H9 (cell line): ENCODE measurements around the gene DHODH. TPM values are rescaled to one million over a fixed set of nuclear protein-coding genes. Genes with fewer than 3 reads are reported as not detected.

Experiments
- DNase-seq: peaks from one replicate; pipeline ENCODE4 v3.0.0-alpha.2; 2017
- H2AFZ ChIP-seq: one replicate; pipeline ENCODE4 v1.6.1; 2013; ENCODE audit warnings: mild to moderate bottlenecking, low read length, control low read depth, moderate library complexity
- H2AK5ac ChIP-seq: 2 replicates; pipeline ENCODE4 v1.6.1; 2013; ENCODE audit warnings: low read length, control low read depth, mixed read lengths; ENCODE audit not compliant: insufficient read length
- H2BK120ac ChIP-seq: one replicate; pipeline ENCODE4 v1.6.1; 2013; ENCODE audit warnings: low read depth, mild to moderate bottlenecking, low read length, control low read depth, inconsistent platforms; ENCODE audit not compliant: poor library complexity, severe bottlenecking
- H2BK12ac ChIP-seq: 2 replicates; pipeline ENCODE4 v1.6.1; 2013; ENCODE audit warnings: low read length, control low read depth, mixed read lengths, low read depth; ENCODE audit not compliant: insufficient read length
- H2BK15ac ChIP-seq: 2 replicates; pipeline ENCODE4 v1.6.1; 2013; ENCODE audit warnings: low read depth, low read length, control low read depth
- H2BK20ac ChIP-seq: one replicate; pipeline ENCODE4 v1.6.1; 2013; ENCODE audit warnings: low read depth, mild to moderate bottlenecking, low read length, control low read depth, inconsistent platforms; ENCODE audit not compliant: poor library complexity, severe bottlenecking
- H2BK5ac ChIP-seq: 2 replicates; pipeline ENCODE4 v1.6.1; 2013; ENCODE audit warnings: low read length, control low read depth, mixed read lengths; ENCODE audit not compliant: insufficient read length
- H3K14ac ChIP-seq: 2 replicates; pipeline ENCODE4 v1.6.1; 2013; ENCODE audit warnings: low read length, control low read depth; ENCODE audit not compliant: insufficient read depth
- H3K18ac ChIP-seq: 2 replicates; pipeline ENCODE4 v1.6.1; 2013; ENCODE audit warnings: low read depth, mild to moderate bottlenecking, mixed read lengths, low read length, control low read depth; ENCODE audit not compliant: insufficient read length
- H3K23ac ChIP-seq: 2 replicates; pipeline ENCODE4 v1.6.1; 2013; ENCODE audit warnings: low read length, control low read depth, mixed read lengths, low read depth; ENCODE audit not compliant: insufficient read length
- H3K23me2 ChIP-seq: 2 replicates; pipeline ENCODE4 v1.6.1; 2013; ENCODE audit warnings: low read depth, mild to moderate bottlenecking, mixed read lengths, low read length, control low read depth; ENCODE audit not compliant: insufficient read length, poor library complexity, severe bottlenecking
- H3K27ac ChIP-seq: 2 replicates; pipeline ENCODE4 v1.5.1; 2013; ENCODE audit warnings: low read length, control low read depth, mixed read lengths, low read depth; ENCODE audit not compliant: insufficient read length
- H3K27me3 ChIP-seq: 2 replicates; pipeline ENCODE4 v1.6.1; 2013; ENCODE audit warnings: low read length, control low read depth, inconsistent platforms; ENCODE audit not compliant: insufficient read depth
- H3K4ac ChIP-seq: 2 replicates; pipeline ENCODE4 v1.6.1; 2013; ENCODE audit warnings: low read depth, mild to moderate bottlenecking, control low read depth, inconsistent platforms, low read length, moderate library complexity
- H3K4me1 ChIP-seq: 2 replicates; pipeline ENCODE4 v1.6.1; 2013; ENCODE audit warnings: low read length, control low read depth, inconsistent platforms; ENCODE audit not compliant: insufficient read depth
- H3K4me2 ChIP-seq: 2 replicates; pipeline ENCODE4 v1.6.1; 2013; ENCODE audit warnings: low read length, control low read depth, mixed read lengths; ENCODE audit not compliant: insufficient read length, insufficient read depth
- H3K56ac ChIP-seq: 2 replicates; pipeline ENCODE4 v1.6.1; 2013; ENCODE audit warnings: low read depth, mild to moderate bottlenecking, mixed read lengths, low read length, control low read depth; ENCODE audit not compliant: insufficient read length
- H3K79me1 ChIP-seq: 2 replicates; pipeline ENCODE4 v1.6.1; 2013; ENCODE audit warnings: low read depth, mild to moderate bottlenecking, moderate library complexity, low read length, control low read depth, inconsistent platforms; ENCODE audit not compliant: insufficient read depth, poor library complexity, severe bottlenecking
- H3K79me2 ChIP-seq: 2 replicates; pipeline ENCODE4 v1.6.1; 2013; ENCODE audit warnings: low read length, control low read depth, inconsistent platforms; ENCODE audit not compliant: insufficient read depth
- H3K9ac ChIP-seq: 2 replicates; pipeline ENCODE4 v1.6.1; 2013; ENCODE audit warnings: low read length, control low read depth, mixed read lengths; ENCODE audit not compliant: insufficient read length; ENCODE audit errors: extremely low read depth
- H3K9me3 ChIP-seq: one replicate; pipeline ENCODE4 v1.6.1; 2013; ENCODE audit warnings: low read depth, low read length, inconsistent platforms; ENCODE audit not compliant: control insufficient read depth
- H3T11ph ChIP-seq: one replicate; pipeline ENCODE4 v1.6.1; 2013; ENCODE audit warnings: mild to moderate bottlenecking, low read length, control low read depth, inconsistent platforms
- H4K20me1 ChIP-seq: one replicate; pipeline ENCODE4 v1.6.1; 2013; ENCODE audit not compliant: control insufficient read depth, insufficient read length, insufficient read depth
- H4K5ac ChIP-seq: 2 replicates; pipeline ENCODE4 v1.6.1; 2013; ENCODE audit warnings: low read depth, mild to moderate bottlenecking, mixed read lengths, low read length, control low read depth; ENCODE audit not compliant: insufficient read length
- H4K8ac ChIP-seq: replicated peaks from 2 replicates; pipeline ENCODE4 v1.6.1; 2013; ENCODE audit warnings: low read length, control low read depth, mixed read lengths, low read depth; ENCODE audit not compliant: insufficient read length
- H4K91ac ChIP-seq: 2 replicates; pipeline ENCODE4 v1.6.1; 2013; ENCODE audit warnings: low read depth, mild to moderate bottlenecking, moderate library complexity, mixed read lengths, low read length, control low read depth; ENCODE audit not compliant: insufficient read length
- H3K27ac Mint-ChIP-seq, 3 experiments: 2 replicates in 2 of 3; 3 replicates in 1 of 3; pipeline ENCODE4 v1.8.0; 2020 to 2021; ENCODE audit warnings: mixed read lengths in 3 of 3, mild to moderate bottlenecking in 1 of 3, moderate library complexity in 1 of 3
- H3K27me3 Mint-ChIP-seq: 2 replicates; pipeline ENCODE4 v1.8.0; 2021; ENCODE audit warnings: low read depth, mild to moderate bottlenecking, moderate library complexity, mixed read lengths
- H3K36me3 Mint-ChIP-seq, 3 experiments: 2 replicates in 2 of 3; 3 replicates in 1 of 3; pipeline ENCODE4 v1.8.0; 2020 to 2021; ENCODE audit warnings: low read depth in 3 of 3, mixed read lengths in 3 of 3; ENCODE audit not compliant: insufficient read depth in 1 of 3
- H3K4me1 Mint-ChIP-seq, 2 experiments: 2 replicates each; pipeline ENCODE4 v1.8.0; 2020; ENCODE audit warnings: mixed read lengths in 2 of 2
- H3K4me3 Mint-ChIP-seq, 2 experiments: 2 replicates in 1 of 2; 3 replicates in 1 of 2; pipeline ENCODE4 v1.8.0; 2020 to 2021; ENCODE audit warnings: mild to moderate bottlenecking in 2 of 2, mixed read lengths in 2 of 2, moderate library complexity in 1 of 2
- H3K9me3 Mint-ChIP-seq, 2 experiments: 2 replicates in 1 of 2; 3 replicates in 1 of 2; pipeline ENCODE4 v1.8.0; 2020; ENCODE audit warnings: mild to moderate bottlenecking in 2 of 2, mixed read lengths in 2 of 2, moderate library complexity in 1 of 2
- WGBS: extraction: QIAGEN DNeasy Blood & Tissue Kit; methylation state at CpG from one replicate; pipeline ENCODE4 v1.1.7; 2013; ENCODE audit warnings: missing lambda C conversion rate, low lambda C conversion rate, mixed read lengths; ENCODE audit not compliant: insufficient read length; ENCODE audit errors: extremely low coverage; 5-methylcytosine and 5-hydroxymethylcytosine counted together
- total RNA-seq: library from RNA; stranded (reverse); gene quantifications from 2 replicates; pipeline ENCODE4 v1.2.1, GENCODE V29; 2021
- TF ChIP-seq, protein P1 (sequence below): fragments of 200-600 bp; sonication (generic); conservative IDR thresholded peaks from 3 replicates; pipeline ENCODE4 v1.8.0; 2021; ENCODE audit warnings: antibody characterized with exemption, mild to moderate bottlenecking

The DHODH gene
- total RNA-seq, 1 experiment from 2014 or later = 16.4 TPM

DNA sequence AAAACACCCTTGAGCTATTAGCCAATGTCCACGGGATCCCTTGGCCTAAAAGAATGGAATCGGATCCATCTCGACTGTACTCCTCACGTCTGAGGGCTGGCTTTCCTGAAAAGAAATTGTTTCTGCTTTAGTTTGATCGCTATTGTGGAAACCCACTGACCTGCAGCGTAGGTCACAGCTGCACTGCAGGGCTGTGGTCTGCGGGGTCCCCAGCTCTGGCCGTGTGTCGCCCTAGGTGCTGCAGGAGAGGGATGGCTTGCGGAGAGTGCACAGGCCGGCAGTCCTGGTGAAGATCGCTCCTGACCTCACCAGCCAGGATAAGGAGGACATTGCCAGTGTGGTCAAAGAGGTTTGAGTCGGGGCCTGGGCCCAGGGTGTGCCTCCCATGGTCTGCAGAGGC, 13.6 kb downstream of the DHODH start:
- Histone ChIP-seq H2BK120ac (no peak overlapping the region), H3K18ac (no peak overlapping the region), H3K27ac (no peak overlapping the region), H2AFZ (no peak overlapping the region), H2BK15ac (no peak overlapping the region), H3T11ph (no peak overlapping the region), H3K9ac (no peak overlapping the region), H3K4me1 (no peaks in the 10 kb centered on the region), H3K56ac (no peak overlapping the region), H2BK12ac (no peak overlapping the region), H2BK5ac (no peak overlapping the region), H4K91ac (no peak overlapping the region), H2AK5ac (no peak overlapping the region), H3K27me3 (no peaks in the 10 kb centered on the region), H4K8ac (no peak overlapping the region), H2BK20ac (no peak overlapping the region), H3K4ac (no peak overlapping the region), H4K5ac (no peak overlapping the region), H3K23ac (no peak overlapping the region), H4K20me1 (no peaks in the 10 kb centered on the region), H3K79me1 (no peaks in the 10 kb centered on the region), H3K4me2 (no peak overlapping the region), H3K9me3 (no peaks in the 10 kb centered on the region), H3K79me2 (no peaks in the 10 kb centered on the region), H3K14ac (no peak overlapping the region), H3K23me2 (no peaks in the 10 kb centered on the region)
- TF ChIP-seq, protein P1, sequence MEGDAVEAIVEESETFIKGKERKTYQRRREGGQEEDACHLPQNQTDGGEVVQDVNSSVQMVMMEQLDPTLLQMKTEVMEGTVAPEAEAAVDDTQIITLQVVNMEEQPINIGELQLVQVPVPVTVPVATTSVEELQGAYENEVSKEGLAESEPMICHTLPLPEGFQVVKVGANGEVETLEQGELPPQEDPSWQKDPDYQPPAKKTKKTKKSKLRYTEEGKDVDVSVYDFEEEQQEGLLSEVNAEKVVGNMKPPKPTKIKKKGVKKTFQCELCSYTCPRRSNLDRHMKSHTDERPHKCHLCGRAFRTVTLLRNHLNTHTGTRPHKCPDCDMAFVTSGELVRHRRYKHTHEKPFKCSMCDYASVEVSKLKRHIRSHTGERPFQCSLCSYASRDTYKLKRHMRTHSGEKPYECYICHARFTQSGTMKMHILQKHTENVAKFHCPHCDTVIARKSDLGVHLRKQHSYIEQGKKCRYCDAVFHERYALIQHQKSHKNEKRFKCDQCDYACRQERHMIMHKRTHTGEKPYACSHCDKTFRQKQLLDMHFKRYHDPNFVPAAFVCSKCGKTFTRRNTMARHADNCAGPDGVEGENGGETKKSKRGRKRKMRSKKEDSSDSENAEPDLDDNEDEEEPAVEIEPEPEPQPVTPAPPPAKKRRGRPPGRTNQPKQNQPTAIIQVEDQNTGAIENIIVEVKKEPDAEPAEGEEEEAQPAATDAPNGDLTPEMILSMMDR = no peak
- Mint-ChIP-seq H3K4me1 (no peaks in the 10 kb centered on the region), H3K36me3 (peaks cover 19 to 49% (median 46%) of the 10 kb centered on the region in 3 experiments; a peak in 6 of 7 replicates), H3K9me3 (no peaks in the 10 kb centered on the region), H3K27ac (peak overlapping the region in 1 of 3 experiments; percentile 34; a peak in 1 of 7 replicates), H3K27me3 (no peaks in the 10 kb centered on the region), H3K4me3 (no peak overlapping the region)
- DNase-seq = no peak
- no CpG with 5 or more reads among the region's 13 CpGs for WGBS
